Neuronal stem cell (in vitro differentiated cells): ENCODE data around the gene SHF.

ENCODE experiments used
- DNase-seq: peaks from one replicate; pipeline ENCODE4 v3.0.0-alpha.2; 2013; ENCODE audit warnings: low spot score
- H2AFZ ChIP-seq: one replicate; pipeline ENCODE4 v1.6.1; 2013; ENCODE audit warnings: mild to moderate bottlenecking, low read length, inconsistent platforms
- H2AK5ac ChIP-seq: 2 replicates; pipeline ENCODE4 v1.6.1; 2013; ENCODE audit warnings: low read depth, mild to moderate bottlenecking, inconsistent platforms, low read length, moderate library complexity, mixed read lengths
- H2BK120ac ChIP-seq: 2 replicates; pipeline ENCODE4 v1.6.1; 2013; ENCODE audit warnings: low read depth, mild to moderate bottlenecking, inconsistent platforms, low read length, moderate library complexity, mixed read lengths
- H2BK12ac ChIP-seq: one replicate; pipeline ENCODE4 v1.6.1; 2013; ENCODE audit warnings: low read length, inconsistent platforms
- H2BK15ac ChIP-seq: 2 replicates; pipeline ENCODE4 v1.6.1; 2013; ENCODE audit warnings: mild to moderate bottlenecking, low read length, inconsistent platforms, mixed read lengths
- H2BK5ac ChIP-seq: one replicate; pipeline ENCODE4 v1.6.1; 2013; ENCODE audit warnings: inconsistent platforms, mild to moderate bottlenecking, low read length, moderate library complexity
- H3K14ac ChIP-seq: one replicate; pipeline ENCODE4 v1.6.1; 2013; ENCODE audit warnings: low read length, inconsistent platforms
- H3K18ac ChIP-seq: 2 replicates; pipeline ENCODE4 v1.6.1; 2013; ENCODE audit warnings: low read length, inconsistent platforms
- H3K23ac ChIP-seq: 2 replicates; pipeline ENCODE4 v1.6.1; 2013; ENCODE audit warnings: low read depth, mild to moderate bottlenecking, mixed read lengths, low read length, inconsistent platforms; ENCODE audit not compliant: poor library complexity
- H3K27ac ChIP-seq: replicated peaks from 3 replicates; pipeline ENCODE4 v1.5.1; 2013; ENCODE audit warnings: low read length, inconsistent platforms
- H3K27me3 ChIP-seq, 3 experiments: 2 replicates each; pipeline ENCODE4 v1.6.1; 2013; ENCODE audit warnings: low read length in 3 of 3, mild to moderate bottlenecking in 2 of 3, inconsistent platforms in 1 of 3, low read depth in 1 of 3, mixed read lengths in 1 of 3, moderate library complexity in 1 of 3; ENCODE audit not compliant: control insufficient read depth in 3 of 3, insufficient read depth in 3 of 3
- H3K36me3 ChIP-seq, 2 donors: replicated peaks in 1 of 2; 2 replicates each; pipeline ENCODE4 v1.6.1; 2013; ENCODE audit warnings: low read length in 2 of 2; ENCODE audit not compliant: control insufficient read depth in 2 of 2, insufficient read depth in 2 of 2
- H3K4ac ChIP-seq: 2 replicates; pipeline ENCODE4 v1.6.1; 2013; ENCODE audit warnings: inconsistent platforms, mild to moderate bottlenecking, low read length, moderate library complexity
- H3K4me1 ChIP-seq, 2 donors: 1 replicate in 1 of 2; 2 replicates in 1 of 2; pipeline ENCODE4 v1.6.1; 2013; ENCODE audit warnings: low read length in 2 of 2, low read depth in 1 of 2; ENCODE audit not compliant: control insufficient read depth in 2 of 2, insufficient read depth in 1 of 2
- H3K4me2 ChIP-seq: one replicate; pipeline ENCODE4 v1.6.1; 2013; ENCODE audit warnings: mild to moderate bottlenecking, low read length, inconsistent platforms; ENCODE audit not compliant: insufficient read depth, poor library complexity, severe bottlenecking
- H3K4me3 ChIP-seq, 2 donors: 2 replicates each; pipeline ENCODE4 v1.5.1; 2013; ENCODE audit warnings: low read length in 2 of 2, mild to moderate bottlenecking in 2 of 2, inconsistent platforms in 1 of 2, moderate library complexity in 1 of 2
- H3K79me1 ChIP-seq: one replicate; pipeline ENCODE4 v1.6.1; 2013; ENCODE audit warnings: low read depth, mild to moderate bottlenecking, inconsistent platforms, low read length, moderate library complexity
- H3K9ac ChIP-seq: one replicate; pipeline ENCODE4 v1.6.1; 2013; ENCODE audit warnings: mild to moderate bottlenecking, low read depth, low read length, inconsistent platforms; ENCODE audit not compliant: poor library complexity
- H3K9me3 ChIP-seq, 2 donors: replicated peaks in 1 of 2; 2 replicates each; pipeline versions ENCODE3 to v1.6.1; 2013; ENCODE audit warnings: low read length in 2 of 2, mild to moderate bottlenecking in 2 of 2, inconsistent platforms in 1 of 2, low read depth in 1 of 2, mixed read lengths in 1 of 2, moderate library complexity in 1 of 2; ENCODE audit not compliant: control insufficient read depth in 2 of 2, insufficient read depth in 1 of 2
- H4K8ac ChIP-seq: one replicate; pipeline ENCODE4 v1.6.1; 2013; ENCODE audit warnings: low read depth, mild to moderate bottlenecking, inconsistent platforms, low read length, moderate library complexity
- H4K91ac ChIP-seq: one replicate; pipeline ENCODE4 v1.6.1; 2013; ENCODE audit warnings: low read length, low read depth, mild to moderate bottlenecking, inconsistent platforms; ENCODE audit not compliant: poor library complexity
- WGBS, 2 donors: extraction: QIAGEN DNeasy Blood & Tissue Kit; methylation state at CpG; one replicate each; pipeline ENCODE4 v1.1.7; 2013; ENCODE audit warnings: missing lambda C conversion rate in 2 of 2, mixed read lengths in 1 of 2; ENCODE audit not compliant: insufficient read length in 2 of 2, insufficient replicate concordance in 1 of 2; ENCODE audit errors: extremely low coverage in 2 of 2; 5-methylcytosine and 5-hydroxymethylcytosine counted together

Gene SHF

DNA sequence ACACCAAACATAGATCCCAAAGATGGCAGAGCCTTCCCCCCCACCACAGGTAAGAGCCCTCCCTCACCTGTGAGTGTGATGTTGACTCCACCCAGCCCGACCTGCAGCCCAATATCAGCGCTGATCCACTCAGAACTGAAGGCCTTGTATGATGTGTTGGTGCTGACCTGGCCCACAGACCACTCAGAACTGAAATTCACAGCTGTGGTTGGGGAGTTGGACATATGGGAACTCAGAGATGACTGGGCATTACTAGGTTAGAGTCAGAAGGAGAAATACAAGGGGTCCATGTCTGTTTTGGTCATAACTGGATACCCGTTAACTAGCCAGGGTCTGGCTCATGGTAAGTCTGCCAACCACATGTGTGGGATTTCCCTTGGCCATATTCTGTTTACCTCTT, 66.7 kb downstream of the SHF start:
- Histone ChIP-seq H4K8ac (no peak overlapping the region), H2BK5ac (no peak overlapping the region), H3K36me3 (no peaks in the 10 kb centered on the region), H2BK15ac (no peak overlapping the region), H2BK12ac (no peak overlapping the region), H3K18ac (no peak overlapping the region), H4K91ac (no peak overlapping the region), H2AFZ (no peak overlapping the region), H3K9ac (no peak overlapping the region), H3K4me1 (peaks cover 4 to 10% of the 10 kb centered on the region in 2 donors), H3K4ac (no peak overlapping the region), H2BK120ac (no peak overlapping the region), H2AK5ac (no peak overlapping the region), H3K14ac (no peak overlapping the region), H3K27me3 (peaks cover 16 to 79% (median 51%) of the 10 kb centered on the region in 3 experiments), H3K27ac (no peak overlapping the region), H3K4me2 (no peak overlapping the region), H3K4me3 (no peak overlapping the region), H3K23ac (peak overlapping the region; percentile 32), H3K79me1 (no peaks in the 10 kb centered on the region), H3K9me3 (no peaks in the 10 kb centered on the region)
- no CpG with 5 or more reads among the region's 3 CpGs for WGBS, 2 donors
- DNase-seq, result no peak

DNA sequence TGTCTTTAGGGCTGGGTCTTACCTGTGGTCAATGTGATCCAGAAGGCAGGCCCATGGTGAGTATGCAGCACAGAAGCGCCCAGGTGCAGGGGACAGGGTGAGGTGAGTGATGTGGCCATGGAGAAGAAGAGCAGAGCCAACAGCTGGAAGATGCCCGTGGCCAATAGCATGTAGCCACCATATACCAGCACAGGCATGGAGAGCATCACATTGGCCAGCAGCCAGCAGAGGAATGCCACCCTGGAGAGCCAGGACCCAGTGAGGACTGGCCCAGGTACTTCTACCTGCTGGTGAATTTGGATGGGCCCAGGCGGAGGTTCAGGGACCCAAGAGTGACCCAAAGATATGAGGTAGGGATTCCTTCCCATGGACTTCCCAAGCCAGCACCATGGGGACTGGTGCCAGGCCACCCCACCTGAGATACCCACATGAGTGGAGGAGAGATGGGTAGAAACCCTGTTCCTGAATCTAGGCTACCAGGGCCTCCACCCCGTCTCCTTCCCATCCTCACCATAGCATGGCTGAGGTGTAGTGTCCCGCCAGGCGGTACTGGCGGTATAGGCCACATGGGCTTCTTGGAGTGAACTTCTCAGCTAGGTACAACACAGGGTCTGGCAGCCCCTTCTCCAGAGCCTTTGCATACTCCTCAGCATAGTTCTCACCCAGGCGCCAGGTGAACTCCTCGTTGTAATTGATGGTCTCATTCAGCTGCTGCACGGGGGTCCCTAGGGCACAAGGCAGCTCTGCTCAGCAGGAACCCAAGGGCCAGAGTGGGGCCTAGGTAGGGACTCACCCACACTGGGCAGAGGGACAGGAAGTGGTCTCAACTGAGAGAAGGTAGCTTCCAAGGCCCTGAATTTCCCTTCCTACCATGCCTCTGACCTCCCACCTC, 67.4 kb downstream of the SHF start:
- Histone ChIP-seq H3K4me2 (no peak overlapping the region), H2BK15ac (no peak overlapping the region), H3K27me3 (peaks cover 23 to 79% (median 52%) of the 10 kb centered on the region in 3 experiments), H3K4me3 (no peak overlapping the region), H3K14ac (peak overlapping the region; percentile 17), H4K91ac (no peak overlapping the region), H2BK5ac (no peak overlapping the region), H3K18ac (no peak overlapping the region), H2BK120ac (no peak overlapping the region), H3K79me1 (no peaks in the 10 kb centered on the region), H3K23ac (peak overlapping the region; percentile 66), H2AFZ (no peak overlapping the region), H3K9ac (no peak overlapping the region), H3K4ac (peak overlapping the region; percentile 80), H3K36me3 (no peaks in the 10 kb centered on the region), H2AK5ac (no peak overlapping the region), H3K4me1 (peaks cover 4 to 10% of the 10 kb centered on the region in 2 donors), H3K27ac (no peak overlapping the region), H4K8ac (no peak overlapping the region), H2BK12ac (no peak overlapping the region), H3K9me3 (no peaks in the 10 kb centered on the region)
- no CpG with 5 or more reads among the region's 10 CpGs for WGBS, 2 donors
- no peak for DNase-seq

DNA sequence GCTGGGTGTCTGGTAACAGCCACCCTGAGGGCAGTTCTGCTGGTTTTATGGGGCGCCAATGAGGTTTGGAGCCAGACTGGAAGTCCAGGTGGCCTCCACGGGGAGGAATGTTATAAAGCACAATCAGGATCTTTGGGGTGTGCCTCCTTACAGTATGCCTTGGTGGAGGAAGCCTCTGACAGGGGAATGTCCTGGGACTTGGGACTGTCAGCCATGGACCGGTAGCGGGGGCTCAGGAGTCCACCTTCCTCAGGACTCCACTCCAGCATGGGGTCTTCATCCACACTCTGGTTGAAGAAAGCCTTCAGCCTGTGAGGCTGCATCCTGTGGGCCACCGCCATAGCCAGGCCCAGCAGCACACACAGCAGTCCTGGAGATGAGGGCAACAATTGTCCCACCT, 68.8 kb downstream of the SHF start:
- no peak for DNase-seq
- Histone ChIP-seq H2AK5ac (no peak overlapping the region), H3K9ac (peak overlapping the region; percentile 33), H3K4me1 (peaks cover 4 to 11% of the 10 kb centered on the region in 2 donors), H3K36me3 (no peaks in the 10 kb centered on the region), H3K4me2 (no peak overlapping the region), H3K4me3 (no peak overlapping the region), H2AFZ (no peak overlapping the region), H3K27ac (no peak overlapping the region), H2BK5ac (no peak overlapping the region), H4K8ac (no peak overlapping the region), H3K23ac (peak overlapping the region; percentile 37), H3K14ac (peak overlapping the region; percentile 77), H4K91ac (no peak overlapping the region), H3K4ac (no peak overlapping the region), H3K79me1 (no peaks in the 10 kb centered on the region), H3K9me3 (no peaks in the 10 kb centered on the region), H3K18ac (peak overlapping the region; percentile 59), H2BK15ac (no peak overlapping the region), H2BK120ac (no peak overlapping the region), H3K27me3 (peaks cover 36 to 83% (median 57%) of the 10 kb centered on the region in 3 experiments), H2BK12ac (no peak overlapping the region)
- no CpG with 5 or more reads among the region's 5 CpGs for WGBS, 2 donors

DNA sequence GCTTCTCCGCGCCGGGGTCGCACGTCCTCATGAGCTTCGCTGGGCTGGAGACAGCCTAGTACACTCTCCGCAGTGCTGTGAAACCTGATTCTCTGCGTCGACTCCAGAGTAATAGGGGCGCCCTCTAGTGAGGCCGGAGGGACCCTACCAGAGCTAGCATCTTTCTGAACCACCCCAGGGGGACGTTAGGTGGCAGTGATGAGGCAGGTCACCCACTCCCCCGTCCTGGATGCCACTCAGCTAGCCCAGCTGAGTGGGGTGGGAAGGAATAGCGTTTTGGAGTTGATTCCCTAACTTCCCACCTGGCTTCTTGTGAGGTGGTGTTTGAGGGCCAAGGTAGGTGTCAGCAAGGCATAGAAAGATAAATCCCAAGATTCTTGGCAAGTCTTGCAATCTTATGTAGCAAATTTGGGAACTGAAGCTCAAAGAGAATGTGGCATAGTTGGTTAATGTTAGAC, 69.6 kb downstream of the SHF start:
- Histone ChIP-seq H4K91ac (no peak overlapping the region), H2AFZ (peak overlapping the region; percentile 95), H3K4me3 (peak overlapping the region in 1 of 2 donors; percentile 34), H3K4ac (no peak overlapping the region), H3K14ac (no peak overlapping the region), H2BK120ac (no peak overlapping the region), H2AK5ac (no peak overlapping the region), H3K27ac (no peak overlapping the region), H3K36me3 (no peaks in the 10 kb centered on the region), H4K8ac (no peak overlapping the region), H3K18ac (no peak overlapping the region), H3K79me1 (no peaks in the 10 kb centered on the region), H2BK5ac (no peak overlapping the region), H3K23ac (no peak overlapping the region), H3K4me1 (peaks cover 4 to 16% of the 10 kb centered on the region in 2 donors), H3K9ac (no peak overlapping the region), H2BK15ac (no peak overlapping the region), H3K9me3 (no peaks in the 10 kb centered on the region), H3K27me3 (peaks cover 44 to 83% (median 61%) of the 10 kb centered on the region in 3 experiments), H2BK12ac (no peak overlapping the region), H3K4me2 (peak overlapping the region; percentile 47)
- no CpG with 5 or more reads among the region's 14 CpGs for WGBS, 2 donors
- peak; percentile 88 for DNase-seq
